ENCODE measurements around the gene VAV2.

VAV2 gene

GRCh38 chr9:133881671-133882381, 110.3 kb downstream of the VAV2 start:
- no peak for TF ChIP-seq ZFX (IDR thresholded peaks at IDR 0.05)
- TF ChIP-seq, protein P1, sequence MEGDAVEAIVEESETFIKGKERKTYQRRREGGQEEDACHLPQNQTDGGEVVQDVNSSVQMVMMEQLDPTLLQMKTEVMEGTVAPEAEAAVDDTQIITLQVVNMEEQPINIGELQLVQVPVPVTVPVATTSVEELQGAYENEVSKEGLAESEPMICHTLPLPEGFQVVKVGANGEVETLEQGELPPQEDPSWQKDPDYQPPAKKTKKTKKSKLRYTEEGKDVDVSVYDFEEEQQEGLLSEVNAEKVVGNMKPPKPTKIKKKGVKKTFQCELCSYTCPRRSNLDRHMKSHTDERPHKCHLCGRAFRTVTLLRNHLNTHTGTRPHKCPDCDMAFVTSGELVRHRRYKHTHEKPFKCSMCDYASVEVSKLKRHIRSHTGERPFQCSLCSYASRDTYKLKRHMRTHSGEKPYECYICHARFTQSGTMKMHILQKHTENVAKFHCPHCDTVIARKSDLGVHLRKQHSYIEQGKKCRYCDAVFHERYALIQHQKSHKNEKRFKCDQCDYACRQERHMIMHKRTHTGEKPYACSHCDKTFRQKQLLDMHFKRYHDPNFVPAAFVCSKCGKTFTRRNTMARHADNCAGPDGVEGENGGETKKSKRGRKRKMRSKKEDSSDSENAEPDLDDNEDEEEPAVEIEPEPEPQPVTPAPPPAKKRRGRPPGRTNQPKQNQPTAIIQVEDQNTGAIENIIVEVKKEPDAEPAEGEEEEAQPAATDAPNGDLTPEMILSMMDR (conservative IDR thresholded peaks at IDR 0.05): no peak
- H3K27ac ChIP-seq: peak overlapping the region; percentile 64

GRCh38 chr9:133880851-133881661, 111.1 kb downstream of the VAV2 start:
- H3K27ac ChIP-seq: peak overlapping the region; percentile 64

DNA sequence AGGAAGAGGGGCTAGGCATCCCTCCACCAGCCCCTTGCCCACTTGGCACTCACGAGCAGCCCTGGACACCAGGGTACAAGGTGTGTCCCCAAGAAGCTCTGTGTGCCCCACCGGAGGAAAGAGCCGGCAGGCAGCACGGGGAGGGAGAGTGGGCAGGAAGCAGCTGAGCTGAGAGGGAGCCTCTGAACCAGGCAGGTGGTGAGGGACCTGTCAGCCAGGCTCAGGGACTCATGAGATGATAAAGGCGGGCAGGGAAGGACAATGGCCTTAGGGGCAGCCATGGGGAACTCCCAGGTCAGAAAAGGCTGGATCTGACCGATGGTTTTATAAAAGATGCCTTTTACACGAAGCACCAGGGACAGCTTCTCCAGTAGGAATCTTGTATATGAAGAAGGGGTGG, 112.0 kb downstream of the VAV2 start:
- no peak overlapping the region; the same call in 1 of the 2 replicates for H3K27ac ChIP-seq
- TF ChIP-seq ZFX (IDR thresholded peaks at IDR 0.05): no peak

More at GRCh38 chr9:133880851-133881661, 111.1 kb downstream of the VAV2 start:
- TF ChIP-seq, protein P1 (conservative IDR thresholded peaks at IDR 0.05): no peak
- no peak for TF ChIP-seq ZFX (IDR thresholded peaks at IDR 0.05)

- H3K27ac ChIP-seq: no peak overlapping the region
Measured at GRCh38 chr9:133879615-133880014, 112.5 kb downstream of the VAV2 start.

DNA sequence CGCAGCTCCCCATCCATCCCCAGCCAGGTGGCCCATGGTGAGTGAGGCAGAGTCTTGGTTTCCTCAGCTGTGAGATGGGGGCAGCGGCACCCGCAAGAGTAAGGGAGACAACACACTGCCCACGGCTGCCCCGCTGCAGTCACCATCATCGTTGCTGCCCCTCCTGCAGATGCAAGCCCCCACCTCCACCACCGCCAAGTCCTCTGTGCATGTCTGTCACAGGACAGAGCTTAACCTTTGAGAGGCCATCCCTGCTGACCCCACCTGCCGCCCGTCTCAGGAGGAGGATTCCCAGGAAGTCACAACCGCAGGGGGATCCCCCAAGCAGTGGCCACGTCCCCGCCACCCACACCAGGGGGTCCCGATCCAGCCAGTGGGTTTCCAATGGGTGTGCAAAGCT, 113.7 kb downstream of the VAV2 start:
- no peak overlapping the region for H3K27ac ChIP-seq
- TF ChIP-seq, protein P1 (conservative IDR thresholded peaks at IDR 0.05): no peak
- TF ChIP-seq ZFX (IDR thresholded peaks at IDR 0.05): no peak

More at GRCh38 chr9:133879615-133880014, 112.5 kb downstream of the VAV2 start:
- TF ChIP-seq, protein P1 (conservative IDR thresholded peaks at IDR 0.05): no peak
- no peak for TF ChIP-seq ZFX (IDR thresholded peaks at IDR 0.05)

GRCh38 chr9:133877967-133878366, 114.2 kb downstream of the VAV2 start:
- H3K27ac ChIP-seq: no peak overlapping the region
- TF ChIP-seq, protein P1 (conservative IDR thresholded peaks at IDR 0.05): no peak
- no peak for TF ChIP-seq ZFX (IDR thresholded peaks at IDR 0.05)

DNA sequence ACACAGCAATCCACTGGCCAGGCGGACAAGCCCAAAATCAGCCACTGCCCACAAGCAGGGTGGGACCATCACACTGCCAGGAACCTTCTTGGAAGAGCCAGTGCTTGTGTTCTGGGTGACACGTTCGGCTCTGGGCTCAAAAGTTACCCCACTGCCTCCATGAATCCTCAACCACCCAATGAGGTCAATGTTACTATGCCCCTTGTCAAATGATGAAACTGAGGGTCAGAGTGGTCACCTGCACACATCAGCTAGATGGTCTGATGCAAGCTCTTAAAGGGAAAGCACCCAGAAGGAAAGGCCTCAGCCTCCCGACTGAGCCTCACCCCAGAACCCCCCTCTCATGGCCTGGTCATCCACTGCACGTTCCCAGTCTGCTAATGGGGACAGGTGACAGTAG, 114.8 kb downstream of the VAV2 start:
- no peak for TF ChIP-seq ZFX (IDR thresholded peaks at IDR 0.05)
- TF ChIP-seq, protein P1 (conservative IDR thresholded peaks at IDR 0.05): no peak
- no peak overlapping the region for H3K27ac ChIP-seq

Measured in C4-2B (cell line).